GOT3 (cell line): ENCODE data around the gene COX14.
"Not testable (repeated sequence)": the region's sequence is repeated elsewhere in the genome, so short reads cannot be mapped to it uniquely, and the experiment has no call there.

Source experiments
- DNase-seq: peaks from one replicate; lab custom pipeline; 2025; ENCODE audit warnings: mixed read lengths; lab: John Stamatoyannopoulos, UW

Gene COX14

DNA sequence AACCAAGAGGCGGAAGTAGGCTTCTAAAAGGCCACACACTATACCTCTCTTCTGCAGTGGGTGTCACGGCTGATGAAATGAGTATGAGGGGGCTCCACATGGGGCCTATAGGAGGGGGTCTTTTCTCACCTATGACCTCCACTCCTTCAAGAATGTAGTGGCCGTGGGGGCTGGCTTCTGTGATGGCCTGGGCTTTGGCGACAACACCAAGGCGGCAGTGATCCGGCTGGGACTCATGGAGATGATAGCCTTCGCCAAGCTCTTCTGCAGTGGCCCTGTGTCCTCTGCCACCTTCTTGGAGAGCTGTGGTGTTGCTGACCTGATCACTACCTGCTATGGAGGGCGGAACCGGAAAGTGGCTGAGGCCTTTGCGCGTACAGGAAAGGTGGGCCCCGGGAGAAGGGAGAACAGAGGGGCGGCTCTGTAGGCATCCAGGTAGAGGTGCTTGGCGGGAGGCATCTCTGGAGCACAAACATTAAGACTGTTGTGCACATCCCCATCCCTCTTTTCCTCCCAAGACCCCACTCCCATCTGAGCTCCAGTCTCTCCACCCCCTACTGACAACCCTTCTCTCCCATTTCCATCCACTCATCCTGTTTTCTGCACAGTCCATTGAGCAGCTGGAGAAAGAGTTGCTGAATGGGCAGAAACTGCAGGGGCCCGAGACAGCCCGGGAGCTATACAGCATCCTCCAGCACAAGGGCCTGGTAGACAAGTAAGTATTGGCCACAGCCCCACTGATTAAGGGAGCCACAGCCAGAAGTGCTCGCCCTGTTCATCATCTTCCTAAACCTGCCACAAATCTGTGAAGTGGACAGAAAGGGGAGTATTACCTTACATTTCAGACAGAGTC lies 4.4 kb upstream of the COX14 start:
- DNase-seq: no peak

DNA sequence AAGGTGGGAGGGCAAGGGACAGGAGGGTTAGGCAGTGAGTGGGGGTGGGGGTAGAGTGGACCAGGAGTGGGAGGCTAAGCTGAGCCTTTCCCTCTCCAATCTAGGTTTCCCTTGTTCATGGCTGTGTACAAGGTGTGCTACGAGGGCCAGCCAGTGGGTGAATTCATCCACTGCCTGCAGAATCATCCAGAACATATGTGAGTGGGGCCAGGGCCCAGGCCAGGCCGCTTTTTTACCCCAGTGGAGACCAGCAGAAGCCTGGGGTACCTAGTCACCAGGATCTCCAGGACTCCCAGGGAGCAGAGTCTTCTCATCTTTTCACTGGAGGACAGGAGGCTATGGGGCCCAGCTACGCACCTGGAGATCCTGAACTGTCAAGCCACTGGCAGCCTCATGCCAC lies 2.7 kb upstream of the COX14 start:
- DNase-seq: no peak

DNA sequence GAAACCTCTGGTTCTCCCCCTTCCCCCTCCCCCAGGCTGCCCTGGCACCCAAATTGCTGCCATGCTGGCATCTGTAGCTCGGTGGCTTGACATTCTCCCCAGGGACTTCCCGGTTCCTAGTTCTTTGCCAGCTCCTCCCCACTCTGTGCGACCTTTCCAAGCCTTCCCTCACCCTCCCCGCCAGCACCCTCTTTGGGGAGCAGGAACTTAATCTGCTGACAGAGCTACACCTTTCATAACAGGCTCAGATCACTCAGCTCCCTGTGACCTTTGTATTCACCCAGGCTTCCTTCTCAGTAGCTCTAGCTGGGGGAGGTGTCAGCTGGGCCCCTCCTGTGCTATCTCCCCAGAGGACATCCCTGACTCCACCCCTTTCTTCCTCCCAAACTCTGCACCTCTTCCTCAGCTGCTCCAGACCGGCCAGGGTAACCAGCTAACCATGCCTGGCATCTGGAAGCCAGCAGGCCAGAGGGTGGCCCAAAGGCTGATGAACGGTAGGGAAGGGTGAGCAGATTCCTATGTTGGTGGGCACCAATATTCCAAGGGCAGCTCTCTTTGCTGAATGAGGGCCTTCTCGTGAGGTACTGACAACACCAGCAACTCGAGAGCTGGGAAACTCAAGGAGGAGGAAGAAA lies 1.8 kb upstream of the COX14 start:
- DNase-seq: no peak

DNA sequence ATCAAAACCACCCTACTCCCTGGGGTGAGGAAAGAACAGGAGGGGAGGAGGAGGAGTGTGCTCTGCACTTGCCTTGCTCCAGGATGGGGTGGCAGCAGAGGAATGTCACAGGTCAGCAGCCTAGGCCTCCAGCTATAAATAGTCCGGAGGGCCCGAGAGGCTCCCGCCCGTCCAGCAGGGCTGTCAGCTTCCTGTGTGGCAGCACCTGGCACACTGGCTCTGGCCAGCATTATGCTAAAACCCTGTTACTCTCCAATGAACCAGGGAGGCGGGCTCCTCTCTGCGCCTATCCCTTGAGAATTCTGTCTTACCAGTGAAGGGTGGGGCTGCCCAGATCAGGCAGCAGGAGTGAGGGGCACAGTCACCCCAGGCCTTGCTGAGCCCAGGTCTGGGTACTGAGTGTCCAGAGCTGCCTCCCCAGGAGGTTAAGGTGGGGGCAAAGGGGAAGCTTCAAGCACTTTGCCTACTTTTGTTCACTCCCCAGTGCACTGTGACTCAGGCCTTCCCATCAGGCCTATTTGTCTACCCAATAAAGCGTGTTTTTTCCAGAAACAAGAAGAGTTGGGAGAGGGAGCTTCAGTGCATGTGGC lies 1.2 kb upstream of the COX14 start:
- DNase-seq: no peak

DNA sequence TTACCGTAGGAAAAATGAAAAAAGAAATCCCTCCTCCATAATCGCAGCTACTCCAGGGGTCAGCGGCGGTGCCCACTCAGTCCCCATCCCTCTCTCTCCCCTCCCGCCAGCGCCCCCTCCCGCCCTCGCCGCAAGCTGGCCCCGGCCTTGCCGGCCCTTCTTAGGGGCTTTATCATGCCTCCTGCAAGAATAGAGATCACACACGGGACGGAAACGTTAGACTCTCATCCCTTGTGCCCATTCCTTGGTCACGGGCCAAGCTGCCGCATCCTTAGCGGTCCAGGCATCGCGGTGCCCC lies 692 bp upstream of the COX14 start:
- no peak for DNase-seq

DNA sequence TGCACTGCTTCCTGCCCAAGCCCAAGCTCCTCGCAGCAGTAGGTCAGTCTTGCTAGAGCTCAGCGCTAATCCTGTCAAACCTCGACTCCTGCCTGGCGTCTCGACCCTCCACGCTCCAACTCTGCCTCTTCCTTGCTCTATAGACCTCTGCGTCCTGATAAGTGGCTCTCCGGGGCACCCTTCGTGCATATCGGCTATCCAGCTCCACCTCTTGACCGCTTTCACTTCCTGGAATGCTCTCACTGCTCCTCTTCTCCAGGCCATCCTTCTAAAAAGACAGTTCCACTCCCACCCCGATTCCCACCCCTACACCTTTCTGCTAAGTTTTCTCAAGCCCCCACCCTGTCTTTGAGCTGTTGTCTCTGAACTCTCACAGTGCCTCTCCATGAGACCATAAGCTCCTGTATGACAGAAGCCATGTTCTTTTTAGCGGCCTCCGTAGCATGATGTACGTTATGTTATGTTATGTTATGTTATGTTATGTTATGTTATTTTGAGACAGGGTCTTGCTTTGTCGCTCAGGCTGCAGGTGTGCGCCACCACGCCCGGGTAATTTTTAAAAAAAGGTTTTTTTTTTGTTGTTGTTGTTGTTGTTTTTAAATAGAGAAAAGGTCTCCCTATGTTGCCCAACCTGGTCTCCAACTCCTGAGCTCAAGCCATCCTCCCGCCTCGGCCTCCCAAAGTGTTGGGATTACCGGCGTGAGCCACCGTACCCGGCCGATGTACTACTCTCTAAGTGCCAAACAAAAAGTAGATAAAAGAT lies 601 bp downstream of the COX14 start:
- no peak for DNase-seq

DNA sequence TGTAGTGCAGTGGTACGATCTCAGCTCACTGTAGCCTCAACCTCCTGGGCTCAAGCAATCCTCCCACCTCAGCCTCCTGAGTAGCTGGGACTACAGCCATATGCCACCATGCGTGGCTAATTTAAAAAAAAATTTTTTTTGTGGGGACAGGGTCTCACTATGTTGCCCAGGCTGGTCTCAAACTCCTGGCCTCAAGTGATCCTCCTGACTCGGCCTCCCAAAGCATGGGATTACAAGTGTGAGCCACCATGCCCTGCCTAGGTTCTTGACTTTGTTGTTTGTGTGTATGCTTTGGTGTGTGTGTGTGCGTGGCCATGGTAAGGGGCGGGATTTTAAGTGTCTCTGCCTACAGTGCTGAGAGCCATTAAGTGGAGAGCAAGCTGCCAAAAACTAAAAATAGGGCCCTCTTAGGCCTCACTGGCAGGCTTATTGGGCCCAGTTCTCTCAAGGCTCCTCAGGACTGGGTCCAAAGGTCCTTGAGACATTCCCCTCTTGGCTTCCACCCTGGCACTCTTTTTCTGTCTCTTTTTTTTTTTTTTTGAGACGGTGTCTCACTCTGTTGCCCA lies 5.1 kb downstream of the COX14 start:
- DNase-seq: no peak

DNA sequence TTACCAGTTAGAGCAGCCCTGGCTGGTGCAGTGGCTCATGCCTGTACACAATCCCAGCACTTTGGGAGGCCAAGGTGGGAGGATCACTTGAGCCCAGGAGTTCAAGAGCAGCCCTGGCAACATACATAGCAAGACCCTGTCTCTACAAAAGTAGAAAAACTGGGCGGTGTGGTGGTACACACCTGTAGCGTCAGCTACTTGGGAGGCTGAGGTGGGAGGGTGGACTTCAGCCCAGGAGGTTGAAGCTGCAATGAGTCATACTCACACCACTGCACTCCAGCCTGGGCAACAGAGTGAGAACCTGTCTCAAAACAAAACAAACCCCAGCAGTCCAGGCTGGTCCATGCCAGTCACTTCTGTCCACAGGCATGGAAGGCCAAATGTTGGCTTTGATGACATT lies 7.4 kb downstream of the COX14 start:
- DNase-seq: no peak

DNA sequence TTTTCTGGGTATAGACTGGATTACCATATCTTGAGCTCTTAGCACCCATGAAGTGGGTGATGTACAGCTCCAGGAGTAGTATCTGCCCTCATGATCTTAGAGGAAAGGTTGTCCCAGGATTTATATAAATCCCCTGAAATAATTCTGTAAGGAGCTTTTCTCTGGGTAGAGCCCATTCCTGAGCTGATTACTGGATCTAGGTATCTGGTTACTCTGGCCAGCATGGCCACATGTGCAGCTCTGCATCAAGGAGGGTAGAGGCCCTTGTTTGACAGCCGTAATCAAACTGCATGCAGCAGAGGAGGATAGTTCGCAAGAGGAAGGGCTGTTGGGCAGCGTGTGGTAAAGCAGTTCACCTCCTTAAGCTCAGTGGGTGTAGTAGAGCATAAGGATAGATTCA lies 8.5 kb downstream of the COX14 start:
- DNase-seq: no peak

DNA sequence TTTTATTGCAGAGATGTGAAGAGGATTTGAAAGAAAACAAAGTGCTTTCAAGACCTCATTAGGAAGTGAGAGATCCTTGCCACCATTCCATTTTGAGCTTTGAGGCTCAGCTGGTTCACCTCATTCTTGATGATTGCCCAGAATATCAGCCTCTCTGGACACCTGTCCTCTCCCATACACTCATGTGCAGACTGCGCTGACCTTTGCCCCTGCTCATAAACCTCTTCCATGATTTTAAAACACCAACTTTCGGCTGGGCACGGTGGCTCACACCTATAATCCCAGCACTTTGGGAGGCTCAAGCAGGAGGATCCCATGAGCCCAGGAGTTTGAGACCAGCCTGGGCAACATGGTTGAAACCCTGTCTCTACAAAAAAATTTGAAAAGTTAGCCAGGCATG lies 8.9 kb downstream of the COX14 start:
- no peak for DNase-seq

DNA sequence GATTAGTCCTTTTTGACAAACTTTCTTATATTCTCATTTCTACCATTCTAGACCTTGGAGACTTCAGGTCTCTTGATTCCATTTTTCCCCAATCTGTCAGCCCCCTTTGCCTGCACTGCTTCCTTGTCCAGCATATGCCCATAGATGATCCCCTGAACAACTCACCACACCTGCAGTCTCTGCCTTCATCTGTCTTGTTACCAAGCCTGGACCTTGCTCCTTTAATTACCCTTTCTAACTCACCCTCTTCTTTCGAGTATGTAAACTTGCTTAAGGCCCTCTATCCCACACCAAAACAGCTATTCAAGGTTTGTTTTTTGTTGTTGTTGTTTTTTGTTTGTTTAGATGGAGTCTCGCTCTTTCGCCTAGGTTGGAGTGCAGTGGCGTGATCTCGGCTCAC lies 9.6 kb downstream of the COX14 start:
- no peak for DNase-seq

DNA sequence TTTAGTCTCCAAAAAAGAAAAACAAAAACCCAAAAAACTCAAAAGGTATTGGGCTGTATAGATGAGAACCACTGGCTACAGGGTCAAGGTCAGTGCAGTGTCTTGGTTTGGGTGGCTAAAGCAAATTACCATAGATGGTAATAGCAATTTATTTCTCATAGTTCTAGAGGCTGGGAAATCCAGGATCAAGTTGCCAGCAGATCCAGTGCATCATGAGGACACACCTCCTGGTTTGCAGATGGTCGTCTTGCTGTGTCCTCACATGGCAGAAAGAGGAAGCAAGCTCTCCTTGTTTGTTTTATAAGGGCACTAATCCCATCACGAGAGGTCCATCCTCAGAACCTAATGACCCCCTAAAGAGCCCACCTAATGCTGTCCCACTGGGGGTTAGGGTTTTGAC lies 11.2 kb downstream of the COX14 start:
- DNase-seq: no peak

DNA sequence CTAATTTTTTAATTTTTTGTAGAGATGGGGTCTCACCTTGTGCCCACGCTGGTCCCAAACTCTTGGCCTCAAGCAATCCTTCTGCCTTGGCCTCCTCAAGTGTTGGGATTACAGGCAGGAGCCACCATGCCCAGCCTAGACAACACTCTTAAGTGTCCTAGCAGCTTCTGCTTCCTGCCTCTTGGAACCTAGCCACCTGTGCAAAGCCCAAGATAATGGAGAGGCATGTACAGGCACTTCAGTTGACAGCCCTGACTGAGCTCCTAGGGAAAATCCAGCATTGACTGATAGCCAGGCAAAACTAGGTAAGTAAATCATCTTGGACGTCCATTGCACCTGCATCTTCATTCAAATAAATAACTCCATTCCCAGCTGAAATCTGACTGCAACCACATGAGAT lies 15.5 kb downstream of the COX14 start:
- no peak for DNase-seq

DNA sequence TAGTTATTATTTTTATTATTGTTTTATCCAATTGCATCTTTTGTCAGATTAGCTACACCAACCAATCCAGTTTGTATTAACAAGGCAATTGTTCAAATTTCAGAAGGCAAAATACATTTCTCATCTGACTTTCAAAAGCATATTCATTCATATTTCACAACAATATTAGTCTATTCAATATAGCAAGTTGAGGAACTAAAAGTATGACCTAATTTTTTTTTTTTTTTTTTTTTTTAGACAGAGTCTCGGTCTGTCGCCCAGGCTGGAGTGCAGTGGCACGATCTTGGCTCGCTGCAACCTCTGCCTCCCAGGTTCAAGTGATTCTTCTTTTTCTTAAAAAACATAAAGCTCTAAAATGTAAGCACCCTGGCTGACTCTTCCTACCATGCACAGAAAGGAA lies 17.3 kb downstream of the COX14 start:
- no peak for DNase-seq

DNA sequence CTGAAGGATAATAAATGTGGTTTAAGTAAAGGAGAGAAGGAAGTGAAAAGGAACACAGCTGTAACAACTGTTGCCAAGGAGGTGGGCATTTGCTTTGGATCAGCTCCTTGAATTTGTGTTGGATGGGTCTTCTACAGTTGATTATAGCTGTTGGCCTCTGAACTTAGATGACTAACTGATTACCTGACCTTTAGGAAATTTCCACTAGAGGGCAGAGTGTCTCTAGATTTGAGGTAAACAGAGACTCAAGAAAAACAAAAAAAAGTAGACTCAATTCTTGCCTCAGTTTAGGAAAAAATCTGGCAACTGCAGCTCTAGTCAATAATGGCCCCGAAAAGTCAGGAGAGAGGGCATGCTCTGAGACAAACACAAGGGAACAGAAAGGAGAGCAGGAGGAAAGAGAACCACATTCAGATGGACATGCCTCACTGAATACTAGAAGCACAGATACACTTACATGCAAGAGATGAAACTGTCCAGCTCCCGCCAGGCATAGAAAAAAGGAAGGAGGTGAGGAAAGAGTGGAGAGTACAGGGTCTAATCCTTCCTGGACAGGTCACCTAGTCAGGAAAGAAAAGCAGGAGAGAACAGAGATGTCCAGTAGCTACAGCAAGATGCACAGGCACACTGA lies 20.6 kb downstream of the COX14 start:
- DNase-seq: no peak

DNA sequence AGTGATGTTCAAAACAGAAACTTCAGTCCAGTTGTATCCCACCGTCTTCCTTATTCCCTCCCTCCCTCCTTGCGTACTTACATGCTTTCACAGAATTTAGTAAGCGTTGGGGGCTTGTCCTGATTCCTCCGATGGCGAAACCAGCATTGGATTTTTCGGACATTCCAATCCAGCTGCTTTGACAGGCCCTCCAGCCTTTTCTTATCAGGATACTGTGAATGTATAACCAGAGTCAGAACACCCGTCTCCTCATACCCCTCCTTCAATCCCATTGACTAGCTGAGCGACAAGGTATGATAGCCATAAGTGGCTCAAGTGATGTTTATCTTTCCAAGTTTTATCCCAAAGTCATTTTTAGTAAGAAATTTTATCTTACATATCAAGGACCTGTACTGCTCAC lies 31.0 kb downstream of the COX14 start:
- no peak for DNase-seq

DNA sequence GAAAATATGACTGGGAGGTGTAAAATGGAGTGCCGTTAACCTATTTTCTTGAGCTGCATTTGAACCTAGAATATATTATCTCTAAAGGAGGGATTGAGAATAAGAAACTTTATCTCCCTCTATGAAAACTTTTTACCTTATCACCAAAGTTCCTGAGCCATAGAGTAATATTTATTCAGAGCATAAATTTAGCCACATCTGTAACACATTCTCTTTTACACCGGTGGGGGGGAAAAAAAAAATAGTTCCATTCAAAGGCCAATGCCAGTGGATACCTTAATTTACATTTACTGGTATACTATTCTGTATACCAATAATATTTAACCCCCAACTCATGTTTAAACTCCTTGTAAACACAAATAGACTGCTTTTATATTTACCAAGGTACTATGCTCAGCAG lies 33.4 kb downstream of the COX14 start:
- DNase-seq: no peak

DNA sequence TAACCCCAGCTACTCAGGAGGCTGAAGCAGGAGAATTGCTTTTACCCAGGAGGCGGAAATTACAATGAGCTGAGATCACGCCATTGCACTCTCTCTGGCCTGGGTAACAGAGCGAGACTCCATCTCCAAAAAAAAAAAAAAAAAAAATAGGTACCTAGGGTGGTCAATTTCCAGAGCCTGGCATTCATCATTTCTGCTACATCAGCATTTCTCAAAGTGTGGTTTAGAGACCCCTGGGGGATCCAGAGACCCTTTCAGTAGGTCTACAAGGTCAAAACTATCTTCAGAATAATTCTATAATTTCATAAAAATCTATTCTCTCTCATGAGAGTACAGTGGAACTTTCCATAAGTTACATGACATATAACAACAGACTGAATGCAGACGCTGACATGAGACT lies 35.2 kb downstream of the COX14 start:
- DNase-seq: no peak

DNA sequence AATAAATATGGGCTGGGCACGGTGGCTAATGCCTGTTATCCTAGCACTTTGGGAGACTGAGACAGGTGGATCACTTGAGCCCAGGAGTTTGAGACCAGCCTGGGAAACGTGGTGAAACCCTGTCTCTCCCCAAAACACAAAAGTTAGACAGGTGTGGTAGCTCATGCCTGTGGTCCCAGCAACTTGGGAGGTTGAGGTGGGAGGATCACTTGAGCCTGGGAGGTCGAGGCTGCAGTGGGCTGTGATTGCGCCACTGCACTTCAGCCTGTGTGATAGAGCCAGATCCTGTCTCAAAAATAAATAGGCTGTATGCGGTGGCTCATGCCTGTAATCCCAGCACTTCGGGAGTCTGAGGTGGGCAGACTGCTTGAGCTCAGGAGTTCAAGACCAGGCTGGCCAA lies 36.0 kb downstream of the COX14 start:
- not testable (repeated sequence) for DNase-seq

DNA sequence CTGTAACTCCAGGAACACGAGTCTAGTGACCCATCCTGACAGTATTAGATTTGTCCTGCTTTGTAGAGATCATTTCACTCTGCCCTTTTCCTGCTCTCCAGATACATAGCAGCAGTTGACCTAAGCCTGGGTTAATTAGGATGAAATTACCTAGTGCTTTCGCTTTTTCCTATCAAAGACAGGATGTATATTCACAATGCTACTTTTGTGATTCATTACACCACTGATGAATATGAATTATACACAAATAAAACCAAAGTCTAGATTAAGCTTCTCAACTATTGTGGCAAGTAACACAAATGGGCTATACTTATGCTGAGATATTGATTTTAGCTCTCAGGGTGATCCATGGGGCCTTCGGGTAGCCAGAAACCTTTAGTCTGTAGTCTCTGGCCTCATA lies 37.3 kb downstream of the COX14 start:
- no peak for DNase-seq

DNA sequence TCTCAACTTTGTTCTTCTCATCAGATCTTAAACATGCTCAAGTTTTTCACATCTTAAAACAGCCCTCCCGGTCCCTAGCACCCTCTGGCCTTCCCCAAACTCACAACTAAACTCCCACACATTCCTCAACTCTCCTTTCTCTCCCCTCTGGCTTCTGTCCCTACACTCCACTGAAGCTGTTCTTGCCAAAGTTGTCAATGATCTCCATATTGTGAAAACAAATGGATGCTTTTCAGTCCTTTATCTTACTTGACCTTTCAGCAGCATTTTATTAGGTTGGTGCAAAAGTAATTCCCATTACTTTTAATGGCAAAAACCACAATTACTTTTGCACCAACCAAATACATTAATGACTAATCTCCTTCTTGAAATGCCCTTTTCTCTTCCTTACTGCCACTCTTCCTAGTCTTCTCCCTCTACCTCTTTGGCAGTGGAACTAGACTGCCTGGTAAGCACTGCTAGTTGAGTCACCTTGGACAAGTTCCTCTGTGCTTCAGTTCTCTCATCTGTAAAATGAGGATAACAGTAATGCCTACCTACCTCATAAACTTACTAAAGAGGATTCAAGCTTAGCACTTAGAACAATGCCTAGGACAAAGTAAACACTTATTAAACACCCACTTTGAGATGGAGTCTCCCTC lies 39.1 kb downstream of the COX14 start:
- no peak for DNase-seq

DNA sequence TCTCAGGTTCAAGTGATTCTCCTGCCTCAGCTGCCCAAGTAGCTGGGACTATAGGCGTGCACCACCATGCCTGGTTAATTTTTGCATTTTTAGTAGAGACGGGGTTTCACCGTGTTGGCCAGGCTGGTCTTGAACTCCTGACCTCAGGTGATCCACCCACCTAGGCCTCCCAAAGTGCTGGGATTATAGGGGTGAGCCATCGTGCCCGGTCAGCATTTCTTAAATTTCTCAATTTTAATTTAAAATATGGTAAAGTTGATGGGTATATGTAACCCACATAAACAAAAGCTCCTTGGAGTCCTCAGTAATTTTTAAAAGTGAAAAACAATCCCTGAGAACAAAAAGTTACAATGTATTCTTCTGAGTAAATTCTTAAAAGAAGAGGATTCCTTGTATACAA lies 42.9 kb downstream of the COX14 start:
- DNase-seq: not testable (repeated sequence)
